GM23338 (cell line): Measurements from ENCODE around the gene CDK5RAP2. TPM values are rescaled to one million over a fixed set of nuclear protein-coding genes. Genes with fewer than 3 reads are reported as not detected.

Source experiments
- ATAC-seq: fragments of 200-7000 bp; cut with Tn5 transposase; 3 replicates; pipeline ENCODE4 v1.9.1; 2020
- DNase-seq: peaks from one replicate; pipeline ENCODE4 v3.0.0-alpha.2; 2015; ENCODE audit warnings: low spot score
- H2AFZ ChIP-seq: fragments of 200-600 bp; sonication (generic); 2 replicates; pipeline ENCODE4 v1.8.0; 2016; ENCODE audit warnings: antibody characterized with exemption, mild to moderate bottlenecking, moderate library complexity
- H3F3A ChIP-seq: fragments of 200-600 bp; sonication (generic); replicated peaks from 2 replicates; pipeline ENCODE4 v1.8.0; 2017; ENCODE audit warnings: antibody characterized with exemption, mixed run types, low read depth
- H3K27ac ChIP-seq: fragments of 200-600 bp; sonication (generic); 2 replicates; pipeline ENCODE4 v1.6.1; 2016; ENCODE audit warnings: low read depth
- H3K27me3 ChIP-seq: fragments of 200-600 bp; sonication (generic); 2 replicates; pipeline ENCODE4 v1.8.0; 2016; ENCODE audit warnings: mild to moderate bottlenecking, mixed run types, moderate library complexity; ENCODE audit not compliant: insufficient read depth
- H3K36me3 ChIP-seq: fragments of 200-600 bp; sonication (generic); 2 replicates; pipeline ENCODE4 v1.8.0; 2016; ENCODE audit warnings: mild to moderate bottlenecking; ENCODE audit not compliant: insufficient read depth
- H3K4me1 ChIP-seq: fragments of 200-600 bp; sonication (generic); 2 replicates; pipeline ENCODE4 v1.8.0; 2016; ENCODE audit warnings: mild to moderate bottlenecking, moderate library complexity; ENCODE audit not compliant: insufficient read depth
- H3K4me2 ChIP-seq: fragments of 200-600 bp; sonication (generic); 2 replicates; pipeline ENCODE4 v1.7.1; 2017; ENCODE audit warnings: mixed run types
- H3K4me3 ChIP-seq: fragments of 200-600 bp; sonication (generic); 2 replicates; pipeline ENCODE4 v1.6.1; 2016; ENCODE audit warnings: mixed run types
- H3K79me2 ChIP-seq: fragments of 200-600 bp; sonication (generic); replicated peaks from 2 replicates; pipeline ENCODE4 v1.8.0; 2017; ENCODE audit warnings: mild to moderate bottlenecking; ENCODE audit not compliant: insufficient read depth
- H3K9me2 ChIP-seq: fragments of 200-600 bp; sonication (generic); 2 replicates; pipeline ENCODE4 v1.8.0; 2017; ENCODE audit not compliant: insufficient read depth
- H4K20me1 ChIP-seq: fragments of 200-600 bp; sonication (generic); replicated peaks from 2 replicates; pipeline ENCODE4 v1.8.0; 2017; ENCODE audit warnings: mild to moderate bottlenecking; ENCODE audit not compliant: insufficient read depth
- H3K27ac Mint-ChIP-seq: 2 replicates; pipeline ENCODE4 v1.8.0; 2020; ENCODE audit warnings: inconsistent platforms, mild to moderate bottlenecking, moderate library complexity, mixed read lengths
- H3K27me3 Mint-ChIP-seq: 3 replicates; pipeline ENCODE4 v1.8.0; 2022; ENCODE audit warnings: low read depth, mild to moderate bottlenecking, moderate library complexity, mixed read lengths, inconsistent platforms; ENCODE audit not compliant: insufficient read depth, poor library complexity
- H3K36me3 Mint-ChIP-seq: 3 replicates; pipeline ENCODE4 v1.8.0; 2021; ENCODE audit warnings: low read depth, mild to moderate bottlenecking, inconsistent platforms, moderate library complexity, mixed read lengths
- H3K4me1 Mint-ChIP-seq: 3 replicates; pipeline ENCODE4 v1.8.0; 2020; ENCODE audit warnings: mild to moderate bottlenecking, inconsistent platforms, mixed read lengths
- H3K4me3 Mint-ChIP-seq: 3 replicates; pipeline ENCODE4 v1.8.0; 2021; ENCODE audit warnings: moderate library complexity, mild to moderate bottlenecking, inconsistent platforms, mixed read lengths
- H3K9me3 Mint-ChIP-seq: 3 replicates; pipeline ENCODE4 v1.8.0; 2020; ENCODE audit warnings: moderate library complexity, mild to moderate bottlenecking, inconsistent platforms, mixed read lengths
- CREB1 ChIP-seq: fragments of 250-450 bp; sonication (Bioruptor Pico); IDR thresholded peaks from 2 replicates; pipeline ENCODE4 v1.5.0; 2020; ENCODE audit warnings: low read depth, mild to moderate bottlenecking, moderate library complexity
- CTCF ChIP-seq, 2 experiments: fragments of 200-600 bp in 1 of 2; sonication (generic) in 1 of 2; conservative IDR thresholded peaks; 2 replicates each; pipeline versions ENCODE4 v1.5.1 to v1.6.1; 2016 to 2017; ENCODE audit warnings: antibody characterized with exemption in 2 of 2, low read depth in 2 of 2, mild to moderate bottlenecking in 2 of 2, moderate library complexity in 1 of 2
- ETS1 ChIP-seq: IDR thresholded peaks from 2 replicates; pipeline ENCODE4 v1.6.1; 2016; ENCODE audit warnings: antibody characterized with exemption
- EZH2 ChIP-seq: fragments of 200-600 bp; sonication (generic); IDR thresholded peaks from one replicate; pipeline ENCODE4 v1.8.0; 2017; ENCODE audit warnings: antibody characterized with exemption, mild to moderate bottlenecking, low read depth; ENCODE audit not compliant: unreplicated experiment
- EZH2phosphoT487 ChIP-seq: fragments of 200-600 bp; sonication (generic); IDR thresholded peaks from one replicate; pipeline ENCODE4 v1.8.1; 2018; ENCODE audit warnings: antibody characterized with exemption; ENCODE audit not compliant: unreplicated experiment
- JUNB ChIP-seq: IDR thresholded peaks from one replicate; pipeline ENCODE4 v1.6.1; 2016; ENCODE audit warnings: antibody characterized with exemption; ENCODE audit not compliant: unreplicated experiment
- NANOG ChIP-seq: IDR thresholded peaks from 2 replicates; pipeline ENCODE4 v1.6.1; 2016; ENCODE audit warnings: antibody characterized with exemption, borderline replicate concordance
- POLR2AphosphoS5 ChIP-seq: IDR thresholded peaks from 2 replicates; pipeline ENCODE4 v1.6.1; 2016; ENCODE audit warnings: antibody characterized with exemption, low read depth
- REST ChIP-seq: IDR thresholded peaks from one replicate; pipeline ENCODE4 v1.6.1; 2018; ENCODE audit warnings: antibody characterized with exemption; ENCODE audit not compliant: unreplicated experiment
- STAT1 ChIP-seq: IDR thresholded peaks from one replicate; pipeline ENCODE4 v1.6.1; 2016; ENCODE audit warnings: antibody characterized with exemption; ENCODE audit not compliant: unreplicated experiment
- ZNF114 ChIP-seq: fragments of 250-450 bp; sonication (Bioruptor Pico); IDR thresholded peaks from 2 replicates; pipeline ENCODE4 v1.5.0; 2020; ENCODE audit warnings: mild to moderate bottlenecking, moderate library complexity
- ZNF331 ChIP-seq: fragments of 250-450 bp; sonication (Bioruptor Pico); IDR thresholded peaks from 2 replicates; pipeline ENCODE4 v1.5.0; 2020; ENCODE audit warnings: low read depth, mild to moderate bottlenecking, moderate library complexity
- ZNF462 ChIP-seq: fragments of 250-450 bp; sonication (Bioruptor Pico); IDR thresholded peaks from 2 replicates; pipeline ENCODE4 v1.5.0; 2020; ENCODE audit warnings: mild to moderate bottlenecking, moderate library complexity
- polyA plus RNA-seq: library from polyadenylated mRNA; unstranded; fragments of >200 nt; fragmentation: Nextera tagmentation; extraction: Ambion mirVana; gene quantifications from 2 replicates; pipeline ENCODE4 v1.2.1, GENCODE V29; 2016
- total RNA-seq: library from RNA; depleted of rRNA; stranded (reverse); fragments of >200 nt; shearing (Covaris generic); gene quantifications from 2 replicates; pipeline ENCODE4 v1.2.3, GENCODE V29; 2014

Gene CDK5RAP2
- total and polyA plus RNA-seq, 2 experiments from 2014 or later, result 50.7 to 65.7 TPM

- Histone ChIP-seq H3K27me3 (no peaks in the 10 kb centered on the region), H3K4me1 (peaks cover 11% of the 10 kb centered on the region; the same call in 1 of the 2 replicates), H3K4me3 (no peak overlapping the region), H4K20me1 (no peaks in the 10 kb centered on the region), H3F3A (no peaks in the 10 kb centered on the region; the same call in 1 of the 2 replicates), H3K9me2 (no peaks in the 10 kb centered on the region), H3K27ac (no peak overlapping the region), H3K4me2 (no peak overlapping the region), H3K36me3 (peaks cover 5% of the 10 kb centered on the region; the same call in 1 of the 2 replicates), H2AFZ (no peak overlapping the region), H3K79me2 (no peaks in the 10 kb centered on the region; the same call in 1 of the 2 replicates)
- no peaks in the 10 kb centered on the region for H3K9me3 Mint-ChIP-seq
- no peak for ATAC-seq
- no peak for DNase-seq
- H3K27me3 Mint-ChIP-seq, result peaks cover 5% of the 10 kb centered on the region
- no peak for TF ChIP-seq ZNF114 (CRISPR knock-in tag)
- no peak for TF ChIP-seq REST
- no peak for TF ChIP-seq EZH2phosphoT487
- no peak for TF ChIP-seq JUNB
- TF ChIP-seq ZNF462, result no peak
- no peak for TF ChIP-seq CREB1 (CRISPR knock-in tag)
- no peak for TF ChIP-seq CTCF (conservative IDR thresholded peaks at IDR 0.05; ENCODE audit: low read depth in 2 of 2)
- no peak for TF ChIP-seq POLR2AphosphoS5
- no peak for TF ChIP-seq ETS1
- no peak for TF ChIP-seq EZH2
- no peak for TF ChIP-seq NANOG
- TF ChIP-seq STAT1, result no peak
- no peak for TF ChIP-seq ZNF331 (CRISPR knock-in tag)
- H3K4me1 Mint-ChIP-seq, result peaks cover 24% of the 10 kb centered on the region
- no peak overlapping the region for H3K27ac Mint-ChIP-seq
- H3K4me3 Mint-ChIP-seq, result no peak overlapping the region
- peaks cover 19% of the 10 kb centered on the region for H3K36me3 Mint-ChIP-seq
Measured at GRCh38 chr9:120481248-120481647, 98.7 kb downstream of the CDK5RAP2 start.
